Endothelial cell (in vitro differentiated cells): Measurements from ENCODE around the gene STAMBP. TPM values are rescaled to one million over a fixed set of nuclear protein-coding genes. Genes with fewer than 3 reads are reported as not detected.
"Not testable (repeated sequence)": the region's sequence is repeated elsewhere in the genome, so short reads cannot be mapped to it uniquely, and the experiment has no call there.

Source experiments
- DNase-seq: peaks from one replicate; pipeline ENCODE4 v3.0.0; 2021; ENCODE audit warnings: low spot score
- H3K27ac Mint-ChIP-seq: one replicate; pipeline ENCODE4 v1.8.0; 2021; ENCODE audit warnings: mixed read lengths, inconsistent platforms; ENCODE audit not compliant: unreplicated experiment
- H3K27me3 Mint-ChIP-seq: one replicate; pipeline ENCODE4 v1.8.0; 2021; ENCODE audit warnings: mild to moderate bottlenecking, moderate library complexity, mixed read lengths, inconsistent platforms; ENCODE audit not compliant: unreplicated experiment
- H3K36me3 Mint-ChIP-seq: one replicate; pipeline ENCODE4 v1.8.0; 2021; ENCODE audit warnings: mild to moderate bottlenecking, low read depth, mixed read lengths, inconsistent platforms; ENCODE audit not compliant: unreplicated experiment
- H3K4me1 Mint-ChIP-seq: one replicate; pipeline ENCODE4 v1.8.0; 2021; ENCODE audit warnings: mild to moderate bottlenecking, mixed read lengths, inconsistent platforms; ENCODE audit not compliant: unreplicated experiment
- H3K4me3 Mint-ChIP-seq: one replicate; pipeline ENCODE4 v1.8.0; 2021; ENCODE audit warnings: mild to moderate bottlenecking, mixed read lengths, inconsistent platforms; ENCODE audit not compliant: unreplicated experiment
- H3K9me3 Mint-ChIP-seq: one replicate; pipeline ENCODE4 v1.8.0; 2021; ENCODE audit warnings: mixed read lengths, inconsistent platforms; ENCODE audit not compliant: unreplicated experiment
- CTCF ChIP-seq: fragments of 200-600 bp; sonication (generic); IDR thresholded peaks from one replicate; pipeline ENCODE4 v1.5.0; 2021; ENCODE audit warnings: antibody characterized with exemption; ENCODE audit not compliant: unreplicated experiment
- total RNA-seq: library from RNA; stranded (reverse); fragmentation: NEBNext Ultra II Directional; extraction: Animal tissue kit (Norgen Biotek cat#: 25700); gene quantifications from one replicate; pipeline ENCODE4 v1.2.1, GENCODE V29; 2021; ENCODE audit not compliant: unreplicated experiment

Gene STAMBP
- total RNA-seq, 1 donor from 2014 or later = 29.2 TPM

- Mint-ChIP-seq H3K27ac (no peak overlapping the region), H3K36me3 (peaks cover 9% of the 10 kb centered on the region), H3K9me3 (no peaks in the 10 kb centered on the region), H3K27me3 (peaks cover 2% of the 10 kb centered on the region), H3K4me1 (no peaks in the 10 kb centered on the region), H3K4me3 (no peak overlapping the region)
- no peak for DNase-seq
- no peak for TF ChIP-seq CTCF
Measured at GRCh38 chr2:73862987-73863386, 34.2 kb downstream of the STAMBP start.

GRCh38 chr2:73868204-73868978, 39.6 kb downstream of the STAMBP start:
- no peak for TF ChIP-seq CTCF
- no peak overlapping the region for H3K4me3 Mint-ChIP-seq
- no peaks in the 10 kb centered on the region for H3K4me1 Mint-ChIP-seq
- DNase-seq = no peak
- no peak overlapping the region for H3K27ac Mint-ChIP-seq
- H3K27me3 Mint-ChIP-seq = no peaks in the 10 kb centered on the region
- H3K9me3 Mint-ChIP-seq = no peaks in the 10 kb centered on the region
- H3K36me3 Mint-ChIP-seq = peaks cover 6% of the 10 kb centered on the region

GRCh38 chr2:73870084-73870483, 41.3 kb downstream of the STAMBP start:
- H3K4me3 Mint-ChIP-seq = no peak overlapping the region
- no peak for DNase-seq

GRCh38 chr2:73877071-73877802, 48.5 kb downstream of the STAMBP start:
- no peaks in the 10 kb centered on the region for H3K36me3 Mint-ChIP-seq
- no peak for TF ChIP-seq CTCF
- H3K4me1 Mint-ChIP-seq = no peaks in the 10 kb centered on the region
- no peak overlapping the region for H3K4me3 Mint-ChIP-seq
- H3K27ac Mint-ChIP-seq = no peak overlapping the region
- H3K9me3 Mint-ChIP-seq = no peaks in the 10 kb centered on the region
- no peaks in the 10 kb centered on the region for H3K27me3 Mint-ChIP-seq
- no peak for DNase-seq

More at GRCh38 chr2:73870084-73870483, 41.3 kb downstream of the STAMBP start:
- no peaks in the 10 kb centered on the region for H3K9me3 Mint-ChIP-seq
- H3K36me3 Mint-ChIP-seq = peaks cover 6% of the 10 kb centered on the region
- TF ChIP-seq CTCF = no peak
- no peaks in the 10 kb centered on the region for H3K27me3 Mint-ChIP-seq
- H3K27ac Mint-ChIP-seq = no peak overlapping the region
- H3K4me1 Mint-ChIP-seq = no peaks in the 10 kb centered on the region

- DNase-seq, H3K4me3 Mint-ChIP-seq, H3K36me3 Mint-ChIP-seq, H3K27me3 Mint-ChIP-seq, H3K27ac Mint-ChIP-seq, H3K9me3 Mint-ChIP-seq, H3K4me1 Mint-ChIP-seq: not testable (repeated sequence)
Measured at GRCh38 chr2:73877984-73878383, 49.2 kb downstream of the STAMBP start.
